Measurements from ENCODE around the gene ACOT11.

- TF ChIP-seq EZH2 (IDR thresholded peaks at IDR 0.05; ENCODE audit: borderline replicate concordance, low read length): no peak
- TF ChIP-seq, protein P1, sequence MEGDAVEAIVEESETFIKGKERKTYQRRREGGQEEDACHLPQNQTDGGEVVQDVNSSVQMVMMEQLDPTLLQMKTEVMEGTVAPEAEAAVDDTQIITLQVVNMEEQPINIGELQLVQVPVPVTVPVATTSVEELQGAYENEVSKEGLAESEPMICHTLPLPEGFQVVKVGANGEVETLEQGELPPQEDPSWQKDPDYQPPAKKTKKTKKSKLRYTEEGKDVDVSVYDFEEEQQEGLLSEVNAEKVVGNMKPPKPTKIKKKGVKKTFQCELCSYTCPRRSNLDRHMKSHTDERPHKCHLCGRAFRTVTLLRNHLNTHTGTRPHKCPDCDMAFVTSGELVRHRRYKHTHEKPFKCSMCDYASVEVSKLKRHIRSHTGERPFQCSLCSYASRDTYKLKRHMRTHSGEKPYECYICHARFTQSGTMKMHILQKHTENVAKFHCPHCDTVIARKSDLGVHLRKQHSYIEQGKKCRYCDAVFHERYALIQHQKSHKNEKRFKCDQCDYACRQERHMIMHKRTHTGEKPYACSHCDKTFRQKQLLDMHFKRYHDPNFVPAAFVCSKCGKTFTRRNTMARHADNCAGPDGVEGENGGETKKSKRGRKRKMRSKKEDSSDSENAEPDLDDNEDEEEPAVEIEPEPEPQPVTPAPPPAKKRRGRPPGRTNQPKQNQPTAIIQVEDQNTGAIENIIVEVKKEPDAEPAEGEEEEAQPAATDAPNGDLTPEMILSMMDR (conservative IDR thresholded peaks at IDR 0.05 in 1 of 2, IDR thresholded peaks at IDR 0.05 in 1 of 2; ENCODE audit: extremely low read depth in 1 of 2, insufficient read depth in 1 of 2, low read depth in 1 of 2, low read length in 2 of 2): no peak
Observed at GRCh38 chr1:54565113-54565501, 17.1 kb downstream of the ACOT11 start.

Data from mammary epithelial cell (primary cell).